Ishikawa (cell line): ENCODE results near the gene FAM98B.

Experiments used
- CEBPB ChIP-seq: IDR thresholded peaks from 2 replicates; pipeline ENCODE4 v1.6.1; 2012
- CREB1 ChIP-seq: IDR thresholded peaks from 2 replicates; pipeline ENCODE4 v1.6.1; 2012; ENCODE audit warnings: low read depth
- EGR1 ChIP-seq: IDR thresholded peaks from 2 replicates; pipeline ENCODE4 v1.6.1; 2012
- EP300 ChIP-seq: IDR thresholded peaks from 2 replicates; pipeline ENCODE4 v1.6.1; 2012; ENCODE audit warnings: borderline replicate concordance
- FOXM1 ChIP-seq: IDR thresholded peaks from 2 replicates; pipeline ENCODE4 v1.6.1; 2012; ENCODE audit warnings: low read depth, borderline replicate concordance
- RAD21 ChIP-seq: IDR thresholded peaks from 2 replicates; pipeline ENCODE4 v1.6.1; 2012; ENCODE audit warnings: low read depth
- TAF1 ChIP-seq: IDR thresholded peaks from 2 replicates; pipeline ENCODE4 v1.6.1; 2012; ENCODE audit warnings: low read depth, mild to moderate bottlenecking
- TCF12 ChIP-seq: IDR thresholded peaks from 2 replicates; pipeline ENCODE4 v1.6.1; 2012; ENCODE audit warnings: low read depth
- TEAD4 ChIP-seq: IDR thresholded peaks from 2 replicates; pipeline ENCODE4 v1.6.1; 2012
- YY1 ChIP-seq: IDR thresholded peaks from 2 replicates; pipeline ENCODE4 v1.6.1; 2012; ENCODE audit warnings: low read depth
- ZBTB7A ChIP-seq: IDR thresholded peaks from 2 replicates; pipeline ENCODE4 v1.6.1; 2012; ENCODE audit warnings: low read depth
- TF ChIP-seq, protein P1 (sequence below): IDR thresholded peaks from 2 replicates; pipeline ENCODE4 v1.6.1; 2012; ENCODE audit warnings: low read depth, mild to moderate bottlenecking
- TF ChIP-seq, protein P2 (sequence below): IDR thresholded peaks from 2 replicates; pipeline ENCODE4 v1.6.1; 2012
- TF ChIP-seq, protein P3 (sequence below): IDR thresholded peaks from 2 replicates; pipeline ENCODE4 v1.6.1; 2012

DNA sequence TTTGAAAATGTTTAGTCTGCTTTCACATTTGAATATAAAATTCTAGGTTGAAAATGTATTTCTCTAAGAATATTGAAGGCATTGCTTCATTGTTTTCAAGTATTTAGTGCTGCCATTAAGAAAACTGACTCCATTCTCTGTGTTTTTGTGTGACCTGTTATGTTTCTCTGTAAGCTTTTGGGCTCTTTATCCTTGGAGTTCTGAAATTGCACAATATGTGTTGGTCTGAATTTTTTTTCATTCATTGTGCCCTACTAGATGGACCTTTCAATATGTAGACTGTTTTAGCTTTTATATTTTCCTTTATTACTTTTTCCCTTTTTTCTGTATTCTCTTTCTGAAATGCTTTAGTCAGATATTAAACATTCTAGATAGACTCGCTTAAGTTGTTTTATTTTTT is 22.2 kb downstream of the FAM98B start:
- TF ChIP-seq RAD21 = no peak
- no peak for TF ChIP-seq ZBTB7A
- TF ChIP-seq TCF12 = no peak
- no peak for TF ChIP-seq CREB1
- TF ChIP-seq YY1 = no peak
- TF ChIP-seq TAF1 = no peak
- TF ChIP-seq EP300 = no peak
- TF ChIP-seq FOXM1 = no peak
- TF ChIP-seq TEAD4 = no peak
- TF ChIP-seq, protein P1, sequence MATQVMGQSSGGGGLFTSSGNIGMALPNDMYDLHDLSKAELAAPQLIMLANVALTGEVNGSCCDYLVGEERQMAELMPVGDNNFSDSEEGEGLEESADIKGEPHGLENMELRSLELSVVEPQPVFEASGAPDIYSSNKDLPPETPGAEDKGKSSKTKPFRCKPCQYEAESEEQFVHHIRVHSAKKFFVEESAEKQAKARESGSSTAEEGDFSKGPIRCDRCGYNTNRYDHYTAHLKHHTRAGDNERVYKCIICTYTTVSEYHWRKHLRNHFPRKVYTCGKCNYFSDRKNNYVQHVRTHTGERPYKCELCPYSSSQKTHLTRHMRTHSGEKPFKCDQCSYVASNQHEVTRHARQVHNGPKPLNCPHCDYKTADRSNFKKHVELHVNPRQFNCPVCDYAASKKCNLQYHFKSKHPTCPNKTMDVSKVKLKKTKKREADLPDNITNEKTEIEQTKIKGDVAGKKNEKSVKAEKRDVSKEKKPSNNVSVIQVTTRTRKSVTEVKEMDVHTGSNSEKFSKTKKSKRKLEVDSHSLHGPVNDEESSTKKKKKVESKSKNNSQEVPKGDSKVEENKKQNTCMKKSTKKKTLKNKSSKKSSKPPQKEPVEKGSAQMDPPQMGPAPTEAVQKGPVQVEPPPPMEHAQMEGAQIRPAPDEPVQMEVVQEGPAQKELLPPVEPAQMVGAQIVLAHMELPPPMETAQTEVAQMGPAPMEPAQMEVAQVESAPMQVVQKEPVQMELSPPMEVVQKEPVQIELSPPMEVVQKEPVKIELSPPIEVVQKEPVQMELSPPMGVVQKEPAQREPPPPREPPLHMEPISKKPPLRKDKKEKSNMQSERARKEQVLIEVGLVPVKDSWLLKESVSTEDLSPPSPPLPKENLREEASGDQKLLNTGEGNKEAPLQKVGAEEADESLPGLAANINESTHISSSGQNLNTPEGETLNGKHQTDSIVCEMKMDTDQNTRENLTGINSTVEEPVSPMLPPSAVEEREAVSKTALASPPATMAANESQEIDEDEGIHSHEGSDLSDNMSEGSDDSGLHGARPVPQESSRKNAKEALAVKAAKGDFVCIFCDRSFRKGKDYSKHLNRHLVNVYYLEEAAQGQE = no peak
- TF ChIP-seq EGR1 = no peak
- TF ChIP-seq, protein P2, sequence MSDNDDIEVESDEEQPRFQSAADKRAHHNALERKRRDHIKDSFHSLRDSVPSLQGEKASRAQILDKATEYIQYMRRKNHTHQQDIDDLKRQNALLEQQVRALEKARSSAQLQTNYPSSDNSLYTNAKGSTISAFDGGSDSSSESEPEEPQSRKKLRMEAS = no peak
- TF ChIP-seq CEBPB = no peak
- TF ChIP-seq, protein P3, sequence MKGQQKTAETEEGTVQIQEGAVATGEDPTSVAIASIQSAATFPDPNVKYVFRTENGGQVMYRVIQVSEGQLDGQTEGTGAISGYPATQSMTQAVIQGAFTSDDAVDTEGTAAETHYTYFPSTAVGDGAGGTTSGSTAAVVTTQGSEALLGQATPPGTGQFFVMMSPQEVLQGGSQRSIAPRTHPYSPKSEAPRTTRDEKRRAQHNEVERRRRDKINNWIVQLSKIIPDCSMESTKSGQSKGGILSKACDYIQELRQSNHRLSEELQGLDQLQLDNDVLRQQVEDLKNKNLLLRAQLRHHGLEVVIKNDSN = no peak
